Neuron (in vitro differentiated cells): Measurements from ENCODE around the gene CXADR.
A peak's percentile ranks its signal among the peaks of the same experiment; 100 is the strongest.

ENCODE experiments used
- H2AFZ ChIP-seq: one replicate; pipeline ENCODE4 v1.6.1; 2013; ENCODE audit warnings: low read depth, mild to moderate bottlenecking, inconsistent platforms, low read length, moderate library complexity
- H3K27me3 ChIP-seq: one replicate; pipeline ENCODE4 v1.6.1; 2013; ENCODE audit warnings: low read length; ENCODE audit not compliant: insufficient read depth
- H3K36me3 ChIP-seq: one replicate; pipeline ENCODE4 v1.6.1; 2013; ENCODE audit warnings: low read length; ENCODE audit not compliant: insufficient read depth
- H3K4me1 ChIP-seq: one replicate; pipeline ENCODE4 v1.6.1; 2013; ENCODE audit warnings: low read length; ENCODE audit not compliant: insufficient read depth
- H3K4me3 ChIP-seq: 2 replicates; pipeline ENCODE4 v1.5.1; 2013; ENCODE audit warnings: mild to moderate bottlenecking, low read length, moderate library complexity
- H3K9me3 ChIP-seq: one replicate; pipeline ENCODE4 v1.6.1; 2013; ENCODE audit warnings: low read length

CXADR gene

DNA sequence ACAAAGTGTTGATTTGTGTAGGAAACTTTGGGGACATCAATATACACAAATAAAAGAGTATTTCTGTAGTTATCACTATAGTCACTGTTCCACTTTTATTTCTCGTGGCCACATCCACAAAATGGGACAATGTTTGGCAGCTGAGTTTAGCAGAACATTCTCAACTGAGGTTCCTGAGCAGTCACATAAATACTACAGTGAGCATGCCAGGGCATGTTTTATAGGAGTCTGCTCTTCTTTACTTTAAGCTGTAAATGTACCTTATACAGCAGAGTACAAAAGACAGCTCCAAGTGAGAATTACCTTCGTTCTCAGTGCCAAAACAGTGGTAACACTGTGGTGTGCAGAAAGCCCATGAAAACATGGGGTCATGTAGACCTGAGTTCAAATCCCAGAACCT, 94.8 kb downstream of the CXADR start:
- Histone ChIP-seq H3K9me3 (no peaks in the 10 kb centered on the region), H2AFZ (no peak overlapping the region), H3K4me3 (no peak overlapping the region), H3K4me1 (peaks cover 12% of the 10 kb centered on the region), H3K27me3 (no peaks in the 10 kb centered on the region), H3K36me3 (peaks cover 40% of the 10 kb centered on the region)

DNA sequence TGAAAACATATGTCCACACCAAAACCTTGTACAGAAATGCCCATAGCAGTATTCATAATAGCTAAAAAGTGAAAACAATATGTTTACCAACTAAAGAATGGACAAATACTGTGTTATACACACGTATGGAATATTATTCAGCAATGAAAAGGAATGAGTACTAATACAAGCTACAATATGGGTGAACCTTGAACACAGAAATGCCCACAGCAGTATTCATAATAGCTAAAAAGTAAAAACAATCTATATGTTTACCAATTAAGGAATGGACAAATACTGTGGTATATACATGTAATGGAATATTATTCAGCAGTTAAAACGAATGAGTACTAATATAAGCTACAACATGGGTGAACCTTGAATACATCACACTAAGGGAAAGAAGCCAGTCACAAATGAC, 96.8 kb downstream of the CXADR start:
- Histone ChIP-seq H3K27me3 (no peaks in the 10 kb centered on the region), H3K4me1 (peaks cover 12% of the 10 kb centered on the region), H3K4me3 (no peak overlapping the region)

DNA sequence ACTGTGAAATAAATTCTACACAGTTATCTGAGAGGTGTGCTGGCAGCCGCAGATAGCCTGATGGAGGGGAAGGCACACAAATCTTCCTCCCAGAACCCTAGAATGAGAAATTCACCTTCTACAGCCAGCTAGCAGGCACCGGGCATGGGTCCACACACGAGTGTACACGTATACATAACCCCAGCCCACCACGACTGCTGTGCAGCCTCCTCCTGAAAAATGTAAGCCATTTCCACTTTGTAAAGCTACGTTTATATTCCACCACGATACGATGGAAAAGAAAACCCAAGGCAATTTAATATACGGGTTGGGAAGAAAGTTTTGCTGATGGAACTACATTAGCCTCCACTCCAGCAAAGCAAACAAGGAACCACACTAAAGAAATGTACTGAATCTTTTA, 98.1 kb downstream of the CXADR start:
- Histone ChIP-seq H3K36me3 (peaks cover 17% of the 10 kb centered on the region), H3K4me1 (peaks cover 12% of the 10 kb centered on the region)

More for the DNA sequence above, 96.8 kb downstream of the CXADR start:
- Histone ChIP-seq H2AFZ (no peak overlapping the region), H3K36me3 (peaks cover 24% of the 10 kb centered on the region), H3K9me3 (no peaks in the 10 kb centered on the region)

DNA sequence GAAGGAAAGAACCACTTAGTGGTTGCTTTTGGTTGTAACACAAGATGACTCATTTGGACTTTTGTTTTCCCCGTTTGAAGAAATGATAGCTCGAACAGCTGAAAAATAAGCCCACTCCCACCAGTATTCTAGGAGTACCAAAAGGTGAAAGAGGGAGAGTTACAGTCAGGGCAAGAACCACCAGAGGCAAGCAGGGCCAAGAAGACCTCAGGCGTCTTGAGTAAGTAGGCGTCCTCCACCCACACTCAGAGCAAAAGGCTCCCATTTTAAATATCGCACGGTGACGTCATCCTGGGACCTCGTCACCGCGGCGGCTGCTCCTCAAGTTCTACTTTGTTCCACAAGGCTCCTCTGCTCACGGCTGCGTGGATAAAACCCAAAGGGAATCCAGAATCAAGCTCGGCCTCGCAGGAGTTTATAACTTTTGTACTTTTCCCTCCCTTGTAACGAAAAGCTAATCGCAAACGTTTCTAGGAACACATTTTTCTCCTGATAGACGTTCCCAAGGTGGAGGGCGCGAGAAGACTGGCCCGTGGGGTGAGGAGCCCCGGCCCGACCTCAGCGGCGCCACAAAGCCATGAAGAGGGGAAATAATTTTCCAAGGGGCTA, 98.7 kb downstream of the CXADR start:
- H3K4me1 ChIP-seq: peaks cover 12% of the 10 kb centered on the region
- H3K9me3 ChIP-seq: no peaks in the 10 kb centered on the region
- peak overlapping the region; percentile 75 for H2AFZ ChIP-seq
- peaks cover 17% of the 10 kb centered on the region for H3K36me3 ChIP-seq
- H3K27me3 ChIP-seq: no peaks in the 10 kb centered on the region
- H3K4me3 ChIP-seq: peak overlapping the region; percentile 91

More for the DNA sequence above, 98.1 kb downstream of the CXADR start:
- no peaks in the 10 kb centered on the region for H3K9me3 ChIP-seq
- H3K4me3 ChIP-seq: peak overlapping the region; percentile 91
- H3K27me3 ChIP-seq: no peaks in the 10 kb centered on the region
- peak overlapping the region; percentile 75 for H2AFZ ChIP-seq

DNA sequence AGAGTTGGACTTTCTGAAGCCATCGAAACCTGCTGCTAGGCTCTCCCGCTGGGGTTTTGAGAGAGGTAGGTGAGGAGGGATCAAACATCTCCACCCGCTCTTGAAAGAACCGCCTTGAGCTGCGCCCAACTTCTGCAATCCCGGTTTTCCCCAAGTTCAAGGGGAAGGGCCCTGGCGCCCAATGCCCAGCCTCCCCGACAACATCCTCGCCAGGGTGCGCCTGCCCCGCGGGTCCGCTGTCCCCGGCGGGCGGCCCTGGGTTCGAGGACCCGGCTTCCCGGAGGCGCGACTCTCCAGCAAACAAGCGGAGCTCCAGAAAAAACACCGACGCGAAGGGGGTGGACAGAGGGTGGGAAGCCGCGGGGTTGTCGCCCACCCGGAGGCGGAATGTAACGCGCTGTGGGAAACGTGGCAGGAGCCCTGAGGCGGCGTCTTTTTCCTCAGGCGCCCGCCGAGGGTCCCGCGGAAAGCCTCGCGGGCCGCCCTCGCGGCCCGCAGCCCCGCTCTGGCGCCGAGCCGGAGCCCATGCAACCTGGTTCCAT, 99.3 kb downstream of the CXADR start:
- Histone ChIP-seq H3K4me1 (peaks cover 12% of the 10 kb centered on the region), H3K9me3 (no peaks in the 10 kb centered on the region), H3K27me3 (no peaks in the 10 kb centered on the region), H3K36me3 (peaks cover 17% of the 10 kb centered on the region), H2AFZ (peak overlapping the region; percentile 75), H3K4me3 (peak overlapping the region; percentile 91)

DNA sequence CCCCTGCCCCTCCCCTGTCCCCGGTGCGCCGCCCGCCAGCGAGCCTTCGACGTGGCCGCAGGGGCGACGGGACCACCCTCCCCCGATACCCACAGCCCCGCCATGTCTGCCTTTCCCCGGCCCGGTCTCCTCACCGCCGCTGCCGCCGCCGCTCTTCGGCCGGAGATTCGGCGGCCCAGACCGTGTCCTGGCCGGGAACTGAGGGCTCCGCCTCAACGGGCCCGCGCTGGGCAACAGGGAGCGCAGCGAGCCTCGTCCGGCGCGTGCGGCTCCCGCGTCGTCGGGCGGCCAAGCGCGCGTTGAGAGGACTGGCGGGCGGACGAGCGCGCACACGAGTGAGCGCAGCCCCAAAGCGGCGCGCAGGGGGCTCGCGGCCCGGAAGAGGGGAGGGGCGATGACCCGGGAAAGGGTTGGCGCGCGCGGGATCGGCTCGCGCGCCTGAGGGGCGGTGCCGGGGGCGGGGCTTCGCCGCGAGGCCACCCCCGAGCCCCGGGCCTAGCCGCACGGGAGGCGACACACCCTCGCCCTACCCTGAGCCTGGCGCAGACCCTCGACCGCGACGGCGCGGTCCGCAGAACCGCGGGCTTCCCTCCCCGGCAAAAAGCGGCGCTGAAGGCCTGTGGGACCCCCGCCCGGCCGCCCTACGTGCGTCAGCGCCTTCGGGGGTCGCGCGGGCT, 99.9 kb downstream of the CXADR start, which contains the start of gene BTG3:
BTG3 (minus strand) TSS at position 337 of the 677 bp plus-strand sequence. CDS start 3,757 bp downstream, outside the sequence.
- Histone ChIP-seq H3K9me3 (no peaks in the 10 kb centered on the region), H3K27me3 (no peaks in the 10 kb centered on the region), H2AFZ (peak within 1 kb of the TSS; percentile 75), H3K36me3 (peaks cover 13% of the 10 kb centered on the region), H3K4me3 (peak within 1 kb of the TSS; percentile 91), H3K4me1 (peaks cover 12% of the 10 kb centered on the region)

DNA sequence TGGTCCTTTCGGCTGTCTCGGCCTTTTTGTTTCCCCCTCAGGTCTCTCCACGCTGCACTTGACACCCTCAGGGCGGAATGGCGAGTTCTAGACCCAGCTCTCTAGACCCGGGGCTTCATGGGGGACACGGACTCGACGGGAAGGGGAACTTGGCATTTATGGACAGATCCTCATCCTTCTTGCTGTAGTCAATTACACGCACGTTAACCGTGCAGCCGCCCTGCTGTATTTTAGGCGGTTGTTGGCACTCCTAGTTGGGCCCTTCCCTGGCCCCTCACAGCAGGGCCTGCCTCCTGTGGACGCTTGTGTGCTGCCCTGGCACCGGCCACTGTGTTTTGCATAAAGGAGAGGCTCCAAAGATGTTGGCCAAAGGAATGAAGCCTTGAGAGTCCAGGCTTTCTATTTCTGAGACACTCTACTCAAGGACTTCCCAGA, 100.4 kb downstream of the CXADR start:
- peak overlapping the region; percentile 91 for H3K4me3 ChIP-seq
- peak overlapping the region; percentile 75 for H2AFZ ChIP-seq
- peaks cover 7% of the 10 kb centered on the region for H3K36me3 ChIP-seq
- peaks cover 12% of the 10 kb centered on the region for H3K4me1 ChIP-seq
- H3K9me3 ChIP-seq: no peaks in the 10 kb centered on the region
- no peaks in the 10 kb centered on the region for H3K27me3 ChIP-seq

DNA sequence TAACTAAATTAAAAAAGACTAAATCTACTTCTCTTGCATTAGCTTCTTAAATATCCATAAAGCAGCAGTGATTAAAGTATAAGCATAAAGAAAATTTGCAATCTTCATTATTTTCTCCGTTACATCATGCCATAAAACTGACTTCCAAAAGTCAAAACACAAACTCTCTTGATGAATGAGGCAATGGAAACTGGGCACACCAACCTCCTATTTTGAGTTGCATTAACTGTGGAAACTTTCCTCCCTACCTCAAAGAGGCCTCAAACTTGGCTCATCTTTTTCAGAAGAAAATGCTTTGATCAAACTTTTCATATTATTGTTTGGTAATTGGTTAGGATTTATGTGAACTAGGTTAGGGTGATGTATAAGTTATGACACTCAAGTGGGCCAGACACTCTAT, 104.0 kb downstream of the CXADR start:
- Histone ChIP-seq H3K27me3 (no peaks in the 10 kb centered on the region), H2AFZ (no peak overlapping the region), H3K4me3 (no peak overlapping the region), H3K4me1 (no peaks in the 10 kb centered on the region), H3K9me3 (no peaks in the 10 kb centered on the region), H3K36me3 (no peaks in the 10 kb centered on the region)

DNA sequence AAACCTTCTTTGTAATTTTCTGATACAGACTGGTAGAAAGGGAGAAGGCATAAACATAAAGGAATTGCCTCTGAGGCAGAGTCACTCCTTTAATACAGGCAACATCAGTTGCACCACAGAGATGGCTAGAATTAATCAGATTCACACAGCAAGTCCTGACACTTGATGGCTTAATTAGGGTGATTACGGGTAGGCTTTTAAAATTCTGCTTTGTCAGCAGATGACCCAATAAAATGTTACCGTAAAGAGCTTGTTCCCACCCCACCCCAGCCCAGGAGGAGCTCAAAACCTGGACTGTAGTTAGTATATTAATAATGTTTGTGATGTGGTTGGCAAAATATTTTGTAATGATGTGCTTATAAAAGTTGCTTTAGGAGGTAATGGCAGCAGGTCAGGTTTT, 109.2 kb downstream of the CXADR start:
- no peaks in the 10 kb centered on the region for H3K9me3 ChIP-seq
- no peaks in the 10 kb centered on the region for H3K36me3 ChIP-seq
- no peak overlapping the region for H2AFZ ChIP-seq
- H3K4me3 ChIP-seq: no peak overlapping the region
- no peaks in the 10 kb centered on the region for H3K4me1 ChIP-seq
- H3K27me3 ChIP-seq: no peaks in the 10 kb centered on the region

DNA sequence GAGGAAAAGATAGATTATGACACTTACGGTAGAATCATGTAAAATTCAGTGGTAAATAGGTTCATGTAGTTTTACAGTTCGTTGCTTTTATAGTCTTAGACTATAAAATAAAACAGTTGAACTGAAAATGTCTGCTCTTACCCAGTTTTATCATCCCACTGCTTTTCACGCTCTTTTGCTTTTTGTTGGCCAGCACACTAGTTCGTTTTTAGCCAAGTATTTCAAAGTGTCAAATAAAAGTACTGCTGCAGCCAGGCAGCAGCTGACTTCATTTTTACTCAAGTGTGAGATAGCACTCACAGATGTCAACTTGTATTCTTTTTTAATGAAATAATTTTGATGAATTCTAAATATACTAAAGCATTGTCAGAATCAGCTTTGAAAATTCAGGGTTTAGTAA, 118.4 kb downstream of the CXADR start:
- H3K27me3 ChIP-seq: no peaks in the 10 kb centered on the region
- no peak overlapping the region for H3K4me3 ChIP-seq
- H3K9me3 ChIP-seq: no peaks in the 10 kb centered on the region
- H2AFZ ChIP-seq: no peak overlapping the region
- no peaks in the 10 kb centered on the region for H3K4me1 ChIP-seq
- no peaks in the 10 kb centered on the region for H3K36me3 ChIP-seq

DNA sequence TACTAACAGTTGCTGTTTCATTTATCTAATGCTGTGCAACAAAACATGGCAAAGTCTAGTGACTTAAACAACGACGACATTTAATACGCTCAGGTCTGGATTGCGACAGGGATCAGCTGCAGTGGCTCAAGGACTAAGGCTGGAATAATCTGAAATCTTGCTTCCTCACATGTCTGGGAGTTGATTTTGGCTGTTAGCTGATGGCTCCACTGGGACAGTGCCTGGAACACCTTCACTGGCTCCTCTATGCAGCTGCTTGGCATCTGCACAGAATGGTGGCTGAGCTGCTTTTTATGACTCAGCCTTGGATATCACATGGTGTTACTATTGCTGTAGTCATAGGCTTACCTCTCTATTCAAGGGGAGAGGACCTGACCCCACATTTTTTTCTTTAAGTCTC, 123.9 kb downstream of the CXADR start:
- H3K9me3 ChIP-seq: peaks cover 5% of the 10 kb centered on the region
- H3K27me3 ChIP-seq: no peaks in the 10 kb centered on the region
- no peaks in the 10 kb centered on the region for H3K36me3 ChIP-seq
- H3K4me3 ChIP-seq: no peak overlapping the region
- H3K4me1 ChIP-seq: no peaks in the 10 kb centered on the region
- H2AFZ ChIP-seq: no peak overlapping the region

DNA sequence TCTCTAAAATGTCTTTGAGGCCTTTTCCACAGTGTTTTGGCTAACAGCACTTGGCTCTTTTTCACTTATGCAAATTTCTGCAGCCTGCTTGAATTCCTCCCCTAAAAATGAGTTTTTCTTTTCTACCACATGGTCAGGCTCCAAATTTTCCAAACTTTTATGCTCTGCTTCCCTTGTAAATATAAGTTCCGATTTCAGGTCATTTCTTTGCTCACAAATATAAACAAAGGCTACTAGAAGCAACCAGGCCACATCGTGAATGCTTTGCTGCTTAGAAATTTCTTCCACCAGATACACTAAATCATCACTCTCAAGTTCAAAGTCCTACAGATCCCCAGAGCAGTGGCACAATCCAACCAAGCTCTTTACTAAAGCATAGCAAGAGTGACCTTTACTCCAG, 128.0 kb downstream of the CXADR start:
- H3K27me3 ChIP-seq: no peaks in the 10 kb centered on the region
- no peak overlapping the region for H3K4me3 ChIP-seq
- peaks cover 5% of the 10 kb centered on the region for H3K9me3 ChIP-seq
- H2AFZ ChIP-seq: no peak overlapping the region
- H3K36me3 ChIP-seq: no peaks in the 10 kb centered on the region
- no peaks in the 10 kb centered on the region for H3K4me1 ChIP-seq
